ENCODE data around the gene ATXN7L1. TPM values are rescaled to one million over a fixed set of nuclear protein-coding genes. Genes with fewer than 3 reads are reported as not detected.

ATXN7L1 gene
- polyA plus RNA-seq, 1 experiment, result 5.5 TPM

DNA sequence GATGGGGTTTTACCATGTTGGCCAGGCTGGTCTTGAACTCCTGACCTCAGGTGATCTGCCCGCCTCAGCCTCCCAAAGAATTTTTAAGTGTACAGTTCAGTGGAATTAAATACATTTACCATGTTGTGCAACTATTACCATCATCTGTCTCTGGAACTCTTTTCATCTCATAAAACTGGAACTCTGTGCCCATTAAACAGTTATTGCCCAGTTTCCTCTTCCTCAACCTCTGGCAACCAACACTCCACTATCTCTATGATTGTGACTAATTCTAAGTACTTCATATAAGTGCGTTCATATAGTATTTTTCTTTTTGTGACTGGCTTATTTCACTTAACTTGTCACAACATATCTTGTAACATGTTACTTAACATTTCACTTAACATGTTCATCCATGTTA, 41.3 kb upstream of the ATXN7L1 start:
- no peak overlapping the region for H3K4me3 ChIP-seq (ENCODE audit: low read depth, low read length)
- TF ChIP-seq CTCF (IDR thresholded peaks at IDR 0.05; ENCODE audit: low read depth, low read length), result no peak
- H3K9me3 ChIP-seq (ENCODE audit: control insufficient read depth, insufficient read depth, low read length), result no peaks in the 10 kb centered on the region
- POLR2A ChIA-PET, result no interaction called here
- CTCF ChIA-PET, result interaction anchor here (1.0 kb wide), 1 partner anchor 260 kb away, joined by 3 read pairs; no protein-coding TSS in a partner anchor
- no peak for DNase-seq (ENCODE audit: low read depth, low spot score)
- no peak overlapping the region for H3K27ac ChIP-seq (ENCODE audit: low read depth, low read length)
- H3K27me3 ChIP-seq (ENCODE audit: control insufficient read depth, insufficient read depth, low read length), result no peaks in the 10 kb centered on the region

DNA sequence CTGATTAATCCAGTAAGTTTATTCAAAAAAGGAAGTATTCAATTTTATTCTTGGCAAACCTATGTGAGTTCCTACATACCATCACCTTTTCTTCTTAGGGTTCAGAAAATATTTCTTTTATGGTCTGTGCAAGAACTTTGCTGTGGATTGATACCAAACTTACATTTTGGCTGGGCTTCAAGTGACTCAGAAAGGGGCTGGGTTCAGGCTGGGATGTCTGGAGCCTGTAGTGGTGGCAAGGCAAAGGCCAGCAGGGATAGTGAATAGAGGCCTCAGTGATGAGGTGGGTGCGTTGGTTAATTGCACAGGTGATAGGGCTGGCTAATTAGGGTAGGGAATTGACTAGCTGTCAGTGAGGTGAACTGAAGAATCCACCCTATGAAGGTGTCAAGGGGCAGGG, 40.2 kb upstream of the ATXN7L1 start:
- no peak for DNase-seq (ENCODE audit: low read depth, low spot score)
- no peaks in the 10 kb centered on the region for H3K27me3 ChIP-seq (ENCODE audit: control insufficient read depth, insufficient read depth, low read length)
- no peak for TF ChIP-seq CTCF (IDR thresholded peaks at IDR 0.05; ENCODE audit: low read depth, low read length)
- ChIA-PET CTCF (no interaction called here), POLR2A (no interaction called here)
- H3K4me3 ChIP-seq (ENCODE audit: low read depth, low read length), result no peak overlapping the region
- H3K27ac ChIP-seq (ENCODE audit: low read depth, low read length), result no peak overlapping the region
- H3K9me3 ChIP-seq (ENCODE audit: control insufficient read depth, insufficient read depth, low read length), result no peaks in the 10 kb centered on the region

DNA sequence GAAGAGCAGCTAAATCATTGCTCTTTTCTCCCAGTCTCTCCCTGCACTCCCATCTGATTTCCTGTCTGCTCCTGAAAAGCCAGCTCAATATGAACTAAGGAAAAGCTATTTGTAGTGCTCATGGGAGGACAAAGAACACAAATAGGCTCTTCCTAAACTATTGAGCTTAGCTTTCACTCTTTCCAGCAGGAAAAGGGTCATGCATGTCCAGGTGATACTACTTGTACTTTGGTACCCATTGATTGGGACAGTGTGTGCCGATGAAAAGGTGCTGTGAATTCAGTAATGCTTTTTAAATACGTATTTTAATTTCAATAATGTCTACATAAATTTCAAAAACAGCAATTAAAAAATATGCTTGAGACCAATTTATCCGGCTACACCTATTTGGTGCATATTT, 37.5 kb upstream of the ATXN7L1 start:
- Histone ChIP-seq H3K27ac (ENCODE audit: low read depth, low read length) (no peak overlapping the region), H3K4me3 (ENCODE audit: low read depth, low read length) (no peak overlapping the region), H3K9me3 (ENCODE audit: control insufficient read depth, insufficient read depth, low read length) (peaks cover 5% of the 10 kb centered on the region; the same call in 1 of the 2 replicates), H3K27me3 (ENCODE audit: control insufficient read depth, insufficient read depth, low read length) (no peaks in the 10 kb centered on the region)
- POLR2A ChIA-PET, result no interaction called here
- CTCF ChIA-PET, result no interaction called here
- TF ChIP-seq CTCF (IDR thresholded peaks at IDR 0.05; ENCODE audit: low read depth, low read length), result no peak
- DNase-seq (ENCODE audit: low read depth, low spot score), result no peak

- CTCF ChIA-PET, result no interaction called here
- TF ChIP-seq CTCF (IDR thresholded peaks at IDR 0.05; ENCODE audit: low read depth, low read length), result no peak
Observed at GRCh38 chr7:105911961-105912575, 35.7 kb upstream of the ATXN7L1 start.

GRCh38 chr7:105910172-105910571, 33.8 kb upstream of the ATXN7L1 start:
- CTCF ChIA-PET, result no interaction called here
- no peak overlapping the region for H3K27ac ChIP-seq (ENCODE audit: low read depth, low read length)
- H3K9me3 ChIP-seq (ENCODE audit: control insufficient read depth, insufficient read depth, low read length), result peaks cover 5% of the 10 kb centered on the region; the same call in 1 of the 2 replicates
- TF ChIP-seq CTCF (IDR thresholded peaks at IDR 0.05; ENCODE audit: low read depth, low read length), result no peak
- POLR2A ChIA-PET, result no interaction called here
- no peaks in the 10 kb centered on the region for H3K27me3 ChIP-seq (ENCODE audit: control insufficient read depth, insufficient read depth, low read length)
- no peak overlapping the region for H3K4me3 ChIP-seq (ENCODE audit: low read depth, low read length)
- DNase-seq (ENCODE audit: low read depth, low spot score), result no peak

More at GRCh38 chr7:105911961-105912575, 35.7 kb upstream of the ATXN7L1 start:
- Histone ChIP-seq H3K27ac (ENCODE audit: low read depth, low read length) (no peak overlapping the region), H3K9me3 (ENCODE audit: control insufficient read depth, insufficient read depth, low read length) (peaks cover 5% of the 10 kb centered on the region; the same call in 1 of the 2 replicates), H3K27me3 (ENCODE audit: control insufficient read depth, insufficient read depth, low read length) (no peaks in the 10 kb centered on the region), H3K4me3 (ENCODE audit: low read depth, low read length) (no peak overlapping the region)
- no peak for DNase-seq (ENCODE audit: low read depth, low spot score)
- POLR2A ChIA-PET, result no interaction called here
